ENCODE results near the gene KRTAP5-1. TPM values are rescaled to one million over a fixed set of nuclear protein-coding genes. Genes with fewer than 3 reads are reported as not detected.
A peak's percentile ranks its signal among the peaks of the same experiment; 100 is the strongest.
"Not testable (repeated sequence)": the region's sequence is repeated elsewhere in the genome, so short reads cannot be mapped to it uniquely, and the experiment has no call there.

Gene KRTAP5-1, protein sequence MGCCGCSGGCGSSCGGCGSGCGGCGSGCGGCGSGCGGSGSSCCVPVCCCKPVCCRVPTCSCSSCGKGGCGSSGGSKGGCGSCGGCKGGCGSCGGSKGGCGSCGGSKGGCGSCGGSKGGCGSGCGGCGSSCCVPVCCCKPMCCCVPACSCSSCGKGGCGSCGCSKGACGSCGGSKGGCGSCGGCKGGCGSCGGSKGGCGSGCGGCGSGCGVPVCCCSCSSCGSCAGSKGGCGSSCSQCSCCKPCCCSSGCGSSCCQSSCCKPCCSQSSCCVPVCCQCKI
- not detected in 2 replicates for total RNA-seq

DNA sequence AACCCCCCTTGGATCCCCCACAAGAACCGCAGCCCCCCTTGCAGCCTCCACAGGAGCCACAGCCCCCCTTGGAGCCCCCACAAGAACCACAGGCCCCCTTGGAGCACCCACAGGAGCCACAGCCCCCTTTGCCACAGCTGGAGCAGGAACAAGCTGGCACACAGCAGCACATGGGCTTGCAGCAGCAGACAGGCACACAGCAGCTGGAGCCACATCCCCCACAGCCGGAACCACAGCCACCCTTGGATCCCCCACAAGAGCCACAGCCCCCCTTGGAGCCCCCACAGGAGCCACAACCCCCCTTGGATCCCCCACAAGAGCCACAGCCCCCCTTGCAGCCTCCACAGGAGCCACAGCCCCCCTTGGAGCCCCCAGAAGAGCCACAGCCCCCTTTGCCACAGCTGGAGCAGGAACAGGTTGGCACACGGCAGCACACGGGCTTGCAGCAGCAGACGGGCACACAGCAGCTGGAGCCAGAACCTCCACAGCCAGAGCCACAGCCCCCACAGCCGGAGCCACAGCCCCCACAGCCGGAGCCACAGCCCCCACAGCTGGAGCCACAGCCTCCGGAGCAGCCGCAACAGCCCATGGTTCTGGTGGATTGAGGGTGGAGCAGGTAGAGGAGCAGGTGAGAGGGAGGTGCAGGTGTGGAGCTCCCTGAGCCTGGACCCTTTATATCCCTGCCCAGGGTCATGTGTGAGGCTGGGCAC lies at the start of gene KRTAP5-1:
Gene KRTAP5-1 (minus strand): TSS at position 623 of the 710 bp plus-strand sequence. CDS start 34 bp downstream, at position 589.
- not testable (repeated sequence) for DNase-seq

DNA sequence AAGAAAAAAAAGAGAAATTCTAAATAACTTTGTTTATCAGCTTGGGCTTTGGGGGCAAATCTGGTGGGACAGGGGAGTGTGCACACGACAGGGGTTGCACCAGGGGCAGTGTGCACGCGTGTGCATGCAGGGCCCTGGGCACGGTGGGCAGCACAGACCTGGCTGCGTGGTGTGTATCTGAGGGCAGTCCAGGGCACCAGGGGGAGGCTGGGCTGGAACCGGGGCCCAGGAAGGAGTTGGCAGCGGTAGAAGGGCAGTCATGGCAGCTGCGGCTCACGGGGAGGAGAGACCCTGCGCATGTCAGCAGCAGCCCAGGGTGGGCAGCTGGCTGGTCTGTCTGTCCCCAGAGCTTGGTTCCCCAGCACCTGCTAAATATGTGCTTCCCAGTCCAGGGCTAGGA lies 48.8 kb upstream of the KRTAP5-1 start:
- DNase-seq: no peak

DNA sequence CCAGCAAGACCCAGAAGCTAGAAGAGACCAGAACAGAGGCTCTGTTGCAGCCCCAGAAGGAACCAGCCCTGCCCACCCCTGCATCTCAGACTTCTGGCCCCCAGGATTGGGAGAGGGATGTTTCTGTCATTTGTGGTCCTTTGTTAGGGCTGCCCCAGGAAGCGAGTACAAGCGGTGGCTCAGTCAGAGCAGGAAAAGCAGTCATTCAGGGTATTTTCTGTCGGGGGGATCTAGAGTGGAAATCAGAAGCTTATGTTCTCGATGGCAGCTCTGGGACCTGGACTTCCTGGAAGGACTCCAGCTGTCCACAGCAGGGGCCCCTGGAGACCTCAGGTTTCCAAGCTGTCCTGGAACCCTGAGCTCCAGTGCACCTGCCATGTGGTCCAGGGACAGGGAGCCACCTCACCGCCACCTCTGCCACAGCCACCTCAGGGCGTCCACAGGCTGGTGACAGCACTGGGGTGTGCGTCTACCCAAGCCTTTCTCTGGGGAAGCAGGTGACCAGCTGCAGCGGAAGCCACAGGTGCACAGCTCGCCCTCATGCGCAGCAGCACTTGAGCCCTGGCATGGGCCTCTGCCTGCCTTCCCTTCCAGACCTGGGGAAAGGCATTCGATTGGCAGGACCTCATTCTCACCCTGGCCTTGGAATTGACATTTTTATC lies 47.1 kb upstream of the KRTAP5-1 start:
- DNase-seq: no peak

DNA sequence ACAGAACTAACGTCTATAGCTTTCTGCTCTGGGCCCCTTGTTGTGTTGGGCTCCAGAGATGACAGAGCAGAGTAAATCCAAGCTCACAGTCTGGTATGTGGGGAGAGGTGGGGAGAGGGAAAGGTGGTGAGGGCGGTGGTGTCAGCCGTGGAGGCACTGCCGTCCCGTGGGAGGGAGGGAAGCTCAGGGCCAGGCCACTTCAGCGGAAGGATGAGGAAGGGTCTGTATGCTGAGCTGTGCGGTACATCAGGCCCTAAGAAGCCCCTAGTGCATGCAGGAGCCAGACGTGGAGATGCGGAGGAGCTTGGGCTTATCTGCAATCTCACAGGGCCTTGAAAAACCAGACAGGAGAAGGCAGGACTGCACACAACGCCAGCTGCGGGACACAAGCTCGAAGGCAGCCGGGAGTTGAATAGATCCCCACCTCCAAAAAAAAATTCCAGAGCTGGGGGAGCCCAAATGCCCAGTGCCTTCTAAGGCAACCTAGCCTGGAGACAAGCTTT lies 46.0 kb upstream of the KRTAP5-1 start:
- no peak for DNase-seq

DNA sequence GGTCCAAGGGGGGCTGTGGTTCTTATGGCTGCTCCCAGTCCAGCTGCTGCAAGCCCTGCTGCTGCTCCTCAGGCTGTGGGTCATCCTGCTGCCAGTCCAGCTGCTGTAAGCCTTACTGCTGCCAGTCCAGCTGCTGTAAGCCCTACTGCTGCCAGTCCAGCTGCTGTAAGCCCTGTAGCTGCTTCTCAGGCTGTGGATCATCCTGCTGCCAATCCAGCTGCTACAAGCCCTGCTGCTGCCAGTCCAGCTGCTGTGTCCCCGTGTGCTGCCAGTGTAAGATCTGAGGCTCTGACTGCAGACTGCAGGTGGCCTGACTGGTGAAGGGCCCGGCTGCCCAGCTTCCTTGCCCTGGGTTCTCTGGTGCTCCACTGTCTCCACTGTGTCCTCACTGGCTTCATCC lies 45.2 kb upstream of the KRTAP5-1 start:
- DNase-seq: no peak

DNA sequence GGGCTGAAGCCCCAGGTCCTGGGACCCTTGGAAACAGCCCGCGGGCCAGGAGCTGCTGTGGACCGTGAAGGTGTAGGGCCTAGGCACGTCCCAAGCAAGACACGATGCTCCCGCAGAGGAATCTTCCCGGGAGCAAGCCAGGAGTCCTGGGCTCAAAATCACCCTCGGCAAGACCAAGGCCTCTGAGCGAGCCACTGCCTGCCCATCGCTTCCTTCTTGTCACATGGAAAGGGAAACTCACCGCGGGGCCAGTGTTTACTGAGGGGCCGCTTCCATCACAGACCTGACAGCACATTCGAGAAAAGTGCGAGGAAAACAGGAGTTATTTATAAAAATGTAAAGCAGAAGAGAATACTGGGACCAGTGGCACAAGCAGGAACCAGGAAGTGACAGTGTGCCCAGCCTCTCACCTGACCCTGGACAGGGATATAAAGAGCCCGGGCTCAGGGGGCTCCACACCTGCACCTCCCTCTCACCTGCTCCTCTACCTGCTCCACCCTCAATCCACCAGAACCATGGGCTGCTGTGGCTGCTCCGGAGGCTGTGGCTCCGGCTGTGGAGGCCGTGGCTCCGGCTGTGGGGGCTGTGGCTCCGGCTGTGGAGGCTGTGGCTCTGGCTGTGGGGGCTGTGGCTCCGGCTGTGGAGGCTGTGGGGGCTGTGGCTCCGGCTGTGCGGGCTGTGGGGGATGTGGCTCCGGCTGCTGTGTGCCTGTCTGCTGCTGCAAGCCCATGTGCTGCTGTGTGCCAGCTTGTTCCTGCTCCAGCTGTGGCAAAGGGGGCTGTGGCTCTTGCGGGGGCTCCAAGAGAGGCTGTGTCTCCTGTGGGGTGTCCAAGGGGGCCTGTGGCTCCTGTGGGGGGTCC lies 44.5 kb upstream of the KRTAP5-1 start, which contains the start of gene KRTAP5-5:
Gene KRTAP5-5 (plus strand): TSS at position 450 of the 860 bp plus-strand sequence. CDS start 66 bp downstream, at position 516.
- DNase-seq: no peak

DNA sequence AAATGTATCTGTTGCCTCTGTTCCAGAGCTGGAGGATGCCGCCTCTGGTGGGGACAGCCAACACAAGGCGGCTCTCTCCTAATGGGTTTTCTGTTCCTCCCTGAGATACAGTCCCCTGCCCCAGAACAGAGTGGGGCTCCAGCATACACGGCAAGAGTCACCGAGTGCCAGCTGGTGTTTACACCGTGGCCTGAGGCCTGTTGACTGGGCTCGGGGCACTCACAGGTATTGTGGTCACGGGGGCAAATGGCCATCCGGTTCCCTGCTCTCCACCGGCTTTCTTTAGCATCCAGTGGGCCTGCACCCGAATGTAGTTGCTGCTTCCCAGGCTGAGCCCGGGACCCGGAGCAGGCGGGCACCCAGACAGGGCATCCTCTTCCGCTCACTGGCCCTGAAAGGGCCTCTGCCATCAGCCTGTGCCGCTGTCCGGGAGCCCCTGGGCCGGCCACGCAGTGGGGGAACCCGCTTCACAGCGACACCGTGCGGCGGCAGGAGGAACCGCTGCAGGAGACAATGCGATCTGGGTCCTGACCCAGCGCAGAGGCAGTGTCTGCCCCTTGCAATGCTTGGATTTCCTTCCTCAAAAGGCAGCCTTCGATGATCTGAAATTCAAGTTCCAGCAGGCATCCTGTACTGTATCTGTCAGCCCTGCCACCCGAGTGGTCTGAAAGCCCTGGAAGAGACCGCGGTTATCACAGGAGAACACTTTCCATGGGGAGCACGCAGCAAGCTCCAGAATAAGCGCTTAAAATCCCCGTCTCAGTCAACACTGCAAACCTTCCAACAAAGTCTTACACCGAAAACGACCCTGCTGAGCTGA lies 43.6 kb upstream of the KRTAP5-1 start:
- DNase-seq: peak; percentile 67

DNA sequence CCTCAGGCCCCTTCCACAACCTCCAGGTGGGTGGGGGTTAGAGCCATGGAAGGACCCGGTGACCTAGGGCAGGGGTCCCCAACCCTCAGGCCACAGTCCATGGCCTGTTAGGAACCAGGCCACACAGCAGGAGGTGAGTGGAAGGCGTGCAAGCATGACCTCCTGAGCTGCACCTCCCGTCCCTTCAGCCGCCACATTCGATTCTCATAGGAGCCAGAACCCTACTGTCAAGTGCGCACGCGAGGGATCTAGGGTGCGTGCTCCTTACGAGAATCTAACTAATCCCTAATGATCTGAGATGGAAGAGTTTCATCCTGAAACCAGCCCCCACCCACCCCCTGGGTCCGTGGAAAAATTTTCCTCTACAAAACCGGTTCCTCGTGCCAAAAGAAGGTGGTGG lies 40.5 kb upstream of the KRTAP5-1 start:
- no peak for DNase-seq

DNA sequence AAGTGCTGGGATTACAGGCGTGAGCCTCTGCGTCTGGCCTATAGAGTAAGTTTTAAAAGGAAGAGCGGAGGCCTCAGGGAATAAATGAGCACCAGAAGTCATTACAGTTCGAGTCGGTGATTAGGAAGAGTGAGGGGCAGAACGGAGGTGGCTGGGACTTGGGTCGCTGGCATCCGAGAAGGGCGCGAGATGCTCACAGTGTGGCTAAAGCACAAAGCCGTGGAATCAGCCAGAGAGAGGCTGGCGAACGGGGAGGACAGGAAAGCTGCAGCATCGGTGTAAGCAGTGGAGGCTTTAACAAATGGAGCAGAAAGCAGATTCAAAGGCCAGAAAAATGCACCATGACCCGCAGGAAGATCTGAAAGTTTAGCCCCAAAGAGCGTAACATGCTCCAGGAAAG lies 39.5 kb upstream of the KRTAP5-1 start:
- no peak for DNase-seq

DNA sequence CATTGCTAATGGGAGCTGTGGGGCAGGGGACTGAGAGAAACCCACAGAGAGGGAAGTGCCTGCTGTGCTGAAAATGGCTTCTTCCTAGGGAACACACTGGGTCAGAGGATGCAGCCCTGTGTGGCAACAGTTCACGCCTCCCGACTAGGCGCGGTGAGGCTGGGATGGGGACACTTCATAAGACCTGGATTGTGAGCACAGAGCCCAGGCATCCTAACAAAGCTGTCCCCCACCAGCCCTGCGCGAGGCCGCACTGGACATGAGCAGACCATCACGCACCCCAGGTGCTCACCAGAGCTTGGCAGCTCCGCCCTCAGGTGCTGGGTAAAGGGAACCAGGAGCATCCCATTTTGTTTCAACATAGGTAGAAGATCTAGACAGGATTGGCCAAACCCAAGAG lies 38.6 kb upstream of the KRTAP5-1 start:
- no peak for DNase-seq

DNA sequence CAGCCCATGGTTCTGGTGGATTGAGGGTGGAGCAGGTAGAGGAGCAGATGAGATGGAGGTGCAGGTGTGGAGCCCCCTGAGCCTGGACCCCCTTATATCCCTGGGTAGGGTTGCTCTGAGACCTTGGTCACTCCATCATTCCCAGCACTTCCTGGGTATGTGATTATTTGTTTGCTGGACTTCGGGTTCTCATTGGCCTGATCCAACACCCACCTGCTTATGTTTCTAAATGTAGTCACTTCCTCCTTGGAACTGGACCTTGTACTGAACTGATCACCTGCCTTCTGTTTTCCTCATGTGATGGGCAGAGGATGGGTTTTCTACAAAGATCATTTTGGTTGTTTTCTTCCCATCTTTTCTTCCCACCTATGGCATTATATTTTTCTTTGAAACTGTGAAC lies 37.0 kb upstream of the KRTAP5-1 start, which contains the start of gene KRTAP5-4:
Gene KRTAP5-4 (minus strand): TSS at position 53 of the 400 bp plus-strand sequence. CDS start 45 bp downstream, at position 8.
- no peak for DNase-seq

DNA sequence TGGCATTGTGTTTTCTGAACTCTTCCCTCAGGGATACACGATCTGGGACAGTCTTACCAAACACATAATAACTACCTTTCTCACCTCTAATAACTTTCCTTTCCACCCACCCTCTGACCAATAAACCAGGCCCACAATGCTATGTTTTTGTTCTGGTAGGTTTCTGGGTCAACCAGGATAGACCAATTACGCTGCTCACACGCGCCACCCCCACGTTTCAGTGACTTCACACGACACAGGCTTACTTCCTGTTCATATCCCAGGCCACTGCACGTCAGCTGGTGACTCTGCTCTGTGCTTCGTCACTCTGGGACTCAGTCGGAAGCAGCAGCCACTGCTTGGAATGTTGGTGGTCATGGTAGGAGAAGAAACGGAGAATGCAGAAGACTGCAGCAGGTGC lies 34.4 kb upstream of the KRTAP5-1 start:
- peak; percentile 24 for DNase-seq

DNA sequence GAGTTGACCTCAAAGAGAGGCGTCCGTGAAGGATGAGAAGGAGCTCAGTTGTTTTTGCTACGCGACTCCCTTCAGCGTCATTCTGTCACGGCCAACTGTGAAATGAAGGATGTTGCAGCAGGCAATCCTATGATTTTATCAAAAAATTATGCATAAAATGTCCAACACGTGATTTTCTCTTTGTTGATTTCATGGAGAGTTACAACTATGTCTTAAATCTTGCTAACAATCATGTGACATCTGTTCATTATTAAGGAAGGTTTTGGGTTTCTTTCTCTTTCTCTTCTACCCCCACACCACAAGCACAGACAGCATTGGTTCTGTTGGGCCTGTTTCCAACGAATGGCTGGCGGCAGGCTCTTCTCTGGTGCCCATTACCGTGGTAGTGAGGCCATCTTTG lies 33.1 kb upstream of the KRTAP5-1 start:
- DNase-seq: no peak

DNA sequence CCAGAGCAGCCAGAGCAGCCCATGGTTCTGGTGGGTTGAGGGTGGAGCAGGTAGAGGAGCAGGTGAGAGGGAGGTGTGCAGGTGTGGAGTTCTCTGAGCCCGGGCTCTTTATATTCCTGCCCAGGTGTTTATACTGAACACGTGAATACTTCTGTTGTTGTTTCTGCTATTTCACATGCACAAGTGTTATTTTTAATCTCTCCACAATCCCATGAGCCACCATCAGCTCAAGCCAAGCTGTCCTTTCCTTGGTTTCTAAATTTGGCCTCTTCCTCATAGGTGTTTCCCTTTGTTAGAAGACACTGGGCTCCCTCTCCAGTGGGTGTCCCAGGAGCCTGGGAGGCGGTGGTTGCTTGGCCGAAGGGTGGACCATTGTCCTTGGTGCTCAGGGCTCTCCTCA lies 23.3 kb upstream of the KRTAP5-1 start, which contains the start of gene KRTAP5-3:
Gene KRTAP5-3 (minus strand): TSS at position 101 of the 400 bp plus-strand sequence. CDS start 78 bp downstream, at position 23.
- no peak for DNase-seq

DNA sequence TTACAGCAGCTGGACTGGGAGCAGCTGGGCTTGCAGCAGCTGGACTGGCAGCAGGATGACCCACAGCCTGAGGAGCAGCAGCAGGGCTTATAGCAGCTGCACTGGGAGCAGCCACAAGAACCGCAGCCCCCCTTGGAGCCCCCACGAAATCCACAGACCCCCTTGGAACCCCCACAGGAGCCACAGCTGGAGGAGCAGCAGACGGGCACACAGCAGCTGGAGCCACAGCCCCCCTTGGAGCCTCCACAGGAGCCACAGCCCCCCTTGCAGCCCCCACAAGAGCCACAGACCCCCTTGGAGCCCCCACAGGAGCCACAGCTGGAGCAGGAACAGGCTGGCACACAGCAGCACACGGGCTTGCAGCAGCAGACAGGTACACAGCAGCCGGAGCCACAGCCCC lies 22.8 kb upstream of the KRTAP5-1 start:
- DNase-seq: not testable (repeated sequence)

DNA sequence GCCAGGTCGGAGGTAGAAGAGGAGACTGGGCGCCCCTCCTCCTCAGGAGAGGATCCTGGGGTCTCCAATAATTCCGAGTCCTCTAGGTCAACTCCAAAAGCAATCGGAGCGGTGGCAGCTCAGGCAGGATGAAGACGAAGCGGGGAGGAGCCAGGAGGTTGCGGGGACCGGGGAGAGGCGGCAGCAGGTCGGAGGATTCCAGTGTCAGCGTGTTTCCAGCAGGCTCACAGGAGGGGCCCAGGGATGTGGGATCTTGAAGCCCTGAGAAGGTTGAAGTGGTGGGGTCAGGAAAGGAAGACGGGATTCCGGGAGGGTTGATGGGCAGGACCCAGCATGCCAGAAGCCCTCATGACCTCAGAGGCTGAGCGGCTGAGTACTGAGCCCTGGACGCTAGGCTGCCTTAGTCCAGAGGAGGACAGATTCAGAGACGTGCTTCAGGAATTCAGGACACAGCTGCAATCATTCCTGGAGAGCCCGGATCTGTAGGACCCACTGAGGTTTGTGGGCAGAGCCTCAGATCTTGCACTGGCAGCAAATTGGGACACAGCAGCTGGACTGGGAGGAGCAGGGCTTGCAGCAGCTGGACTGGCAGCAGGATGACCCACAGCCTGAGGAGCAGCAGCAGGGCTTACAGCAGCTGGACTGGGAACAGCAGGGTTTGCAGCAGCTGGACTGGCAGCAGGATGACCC lies 22.2 kb upstream of the KRTAP5-1 start:
- not testable (repeated sequence) for DNase-seq

DNA sequence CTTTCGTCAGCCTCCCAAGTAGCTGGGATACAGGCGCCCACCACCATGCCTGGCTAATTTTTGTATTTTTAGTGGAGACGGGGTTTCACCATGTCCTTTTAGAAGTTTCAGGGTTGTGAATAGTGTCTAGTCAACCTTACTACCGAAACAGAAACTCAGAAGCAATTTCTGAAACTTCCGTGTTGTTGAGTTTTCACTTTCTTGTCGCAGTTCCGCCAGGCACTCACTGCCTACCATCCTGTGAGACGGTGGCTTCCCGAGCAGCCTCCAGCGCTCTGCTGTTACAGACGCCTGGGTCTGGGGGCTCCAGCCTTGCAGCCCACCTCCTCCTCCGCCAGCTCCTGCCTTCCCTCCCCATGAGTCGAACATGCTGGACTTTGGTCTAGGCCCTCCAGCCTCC lies 20.8 kb upstream of the KRTAP5-1 start:
- not testable (repeated sequence) for DNase-seq

DNA sequence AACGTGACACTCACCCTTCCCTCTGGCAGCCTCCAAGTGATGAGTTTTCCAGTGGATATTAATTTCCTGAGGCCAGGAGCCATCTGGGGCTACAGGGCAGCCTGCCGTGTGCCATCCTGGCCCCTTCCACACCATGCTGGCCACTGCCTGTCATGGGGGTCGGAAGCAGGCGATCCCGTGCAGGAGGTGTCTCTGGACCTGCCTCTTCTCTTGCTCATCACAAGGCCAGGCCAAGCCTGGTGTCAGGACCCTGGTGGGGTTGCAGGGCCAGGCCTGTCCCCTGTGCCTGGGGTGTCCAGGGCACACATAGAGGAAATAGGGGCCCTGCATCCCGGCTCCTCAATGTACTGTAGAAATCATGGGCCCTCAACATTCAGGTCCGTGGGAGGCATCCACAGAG lies 19.6 kb upstream of the KRTAP5-1 start:
- DNase-seq: no peak

DNA sequence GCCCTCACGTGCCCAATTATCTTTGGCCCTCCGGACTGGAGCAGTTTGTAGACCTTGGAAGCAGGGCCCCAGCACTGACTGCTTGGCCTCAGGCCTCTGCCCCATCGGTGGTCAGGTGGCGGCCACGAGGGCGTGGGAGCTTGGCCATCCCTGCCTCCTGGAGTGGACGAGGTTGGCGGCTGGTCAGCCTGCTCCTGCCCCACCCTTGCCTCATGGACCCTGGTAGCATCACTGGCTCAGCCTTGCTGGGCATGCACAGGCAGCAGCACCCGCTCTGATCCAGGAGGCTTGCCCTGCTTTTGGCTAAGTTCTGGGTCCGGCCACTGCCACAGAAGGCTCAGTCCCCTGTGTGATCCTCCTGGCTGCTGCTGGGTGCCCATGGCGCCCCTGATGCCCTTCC lies 19.1 kb upstream of the KRTAP5-1 start:
- DNase-seq: no peak

DNA sequence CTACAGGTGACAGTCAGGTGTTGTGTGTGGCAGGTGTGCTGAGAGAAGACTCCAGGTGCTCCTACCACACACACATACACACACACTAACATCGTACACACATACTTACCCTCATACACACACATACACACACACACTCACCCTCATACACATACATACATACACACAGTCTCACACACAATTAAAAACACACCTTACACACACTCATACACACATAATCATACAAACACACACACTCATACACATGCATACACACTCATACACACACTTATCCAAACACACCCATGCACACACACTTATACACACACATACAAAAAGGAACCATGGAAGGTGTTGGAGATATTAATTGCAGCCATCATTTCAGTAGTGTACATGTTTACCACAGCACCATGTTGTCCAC lies 18.5 kb upstream of the KRTAP5-1 start:
- no peak for DNase-seq

DNA sequence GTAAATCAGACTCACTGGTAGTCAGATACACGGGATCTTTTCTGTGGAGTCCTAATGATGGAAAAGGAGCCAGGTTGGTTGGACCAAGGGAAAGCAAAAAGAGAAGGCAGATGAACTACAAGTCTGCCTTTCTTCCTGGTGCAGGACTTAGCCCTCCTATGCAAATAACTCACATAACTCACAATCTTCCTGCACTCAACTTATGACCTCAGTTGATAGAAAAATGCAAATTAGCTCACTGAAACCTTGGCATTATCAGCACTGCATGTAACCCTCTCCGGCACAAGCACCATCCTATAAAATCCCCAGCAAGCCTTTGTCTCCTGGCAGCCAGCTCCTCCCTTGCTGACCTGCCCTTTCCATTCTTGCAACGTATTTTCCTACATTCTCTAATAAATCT lies 16.6 kb upstream of the KRTAP5-1 start:
- DNase-seq: not testable (repeated sequence)

Data from dermis blood vessel endothelial cell (primary cell).